Astrocyte (in vitro differentiated cells and primary cell): ENCODE data around the gene CYBA. TPM values are rescaled to one million over a fixed set of nuclear protein-coding genes. Genes with fewer than 3 reads are reported as not detected.

Experiments
- DNase-seq: peaks from one replicate; pipeline ENCODE4 v3.0.0-alpha.2; 2010; ENCODE audit warnings: low read depth
- FAIRE-seq: peaks from 2 replicates; lab custom pipeline; 2011; peaks lifted over from hg19 to GRCh38; lab: Jason Lieb, UNC
- H2AFZ ChIP-seq: 2 replicates; pipeline ENCODE4 v1.6.0; 2012; ENCODE audit warnings: low read depth, low read length, inconsistent platforms
- H3K27ac ChIP-seq: 2 replicates; pipeline ENCODE4 v1.5.1; 2011; ENCODE audit warnings: low read depth, low read length, inconsistent platforms
- H3K27me3 ChIP-seq: 2 replicates; pipeline ENCODE4 v1.6.0; 2011; ENCODE audit warnings: low read length, inconsistent platforms; ENCODE audit not compliant: insufficient read depth
- H3K36me3 ChIP-seq: 2 replicates; pipeline ENCODE4 v1.5.1; 2011; ENCODE audit warnings: low read length, inconsistent platforms; ENCODE audit not compliant: insufficient read depth
- H3K4me1 ChIP-seq: 2 replicates; pipeline ENCODE4 v1.5.1; 2011; ENCODE audit warnings: low read length, inconsistent platforms; ENCODE audit not compliant: insufficient read depth
- H3K4me2 ChIP-seq: 2 replicates; pipeline ENCODE4 v1.6.0; 2012; ENCODE audit warnings: low read length, inconsistent platforms
- H3K4me3 ChIP-seq: 2 replicates; pipeline ENCODE4 v1.5.1; 2011; ENCODE audit warnings: low read depth, mild to moderate bottlenecking, low read length, inconsistent platforms; ENCODE audit not compliant: insufficient read depth
- H3K79me2 ChIP-seq: 2 replicates; pipeline ENCODE4 v1.6.0; 2012; ENCODE audit warnings: mild to moderate bottlenecking, low read length, inconsistent platforms; ENCODE audit not compliant: insufficient read depth
- H3K9ac ChIP-seq: 2 replicates; pipeline ENCODE4 v1.6.0; 2012; ENCODE audit warnings: mild to moderate bottlenecking, low read length, inconsistent platforms
- H3K9me3 ChIP-seq: 2 replicates; pipeline ENCODE4 v1.5.1; 2012; ENCODE audit warnings: low read depth, mild to moderate bottlenecking, low read length, inconsistent platforms; ENCODE audit not compliant: insufficient read depth
- H4K20me1 ChIP-seq: 2 replicates; pipeline ENCODE4 v1.6.0; 2012; ENCODE audit warnings: low read length, inconsistent platforms; ENCODE audit not compliant: insufficient read depth
- H3K27ac Mint-ChIP-seq: one replicate; pipeline ENCODE4 v1.8.0; 2021; ENCODE audit warnings: mild to moderate bottlenecking, mixed read lengths; ENCODE audit not compliant: unreplicated experiment
- H3K27me3 Mint-ChIP-seq: one replicate; pipeline ENCODE4 v1.8.0; 2021; ENCODE audit warnings: low read depth, mixed read lengths; ENCODE audit not compliant: unreplicated experiment
- H3K36me3 Mint-ChIP-seq: one replicate; pipeline ENCODE4 v1.8.0; 2021; ENCODE audit warnings: low read depth, mixed read lengths; ENCODE audit not compliant: unreplicated experiment
- H3K4me1 Mint-ChIP-seq: one replicate; pipeline ENCODE4 v1.8.0; 2021; ENCODE audit warnings: low read depth, mixed read lengths; ENCODE audit not compliant: unreplicated experiment
- H3K4me3 Mint-ChIP-seq: one replicate; pipeline ENCODE4 v1.8.0; 2021; ENCODE audit warnings: mild to moderate bottlenecking, moderate library complexity, mixed read lengths; ENCODE audit not compliant: unreplicated experiment
- H3K9me3 Mint-ChIP-seq: one replicate; pipeline ENCODE4 v1.8.0; 2021; ENCODE audit warnings: mild to moderate bottlenecking, mixed read lengths; ENCODE audit not compliant: unreplicated experiment
- EZH2 ChIP-seq: IDR thresholded peaks from 2 replicates; pipeline ENCODE4 v1.6.1; 2012; ENCODE audit warnings: mild to moderate bottlenecking, low read length, inconsistent platforms; ENCODE audit not compliant: insufficient read depth
- total RNA-seq: library from RNA; stranded (reverse); gene quantifications from 2 replicates; pipeline ENCODE4 v1.2.1, GENCODE V29; 2021
- TF ChIP-seq, protein P1 (sequence below): IDR thresholded peaks from 2 replicates; pipeline ENCODE4 v1.5.1; 2011; ENCODE audit warnings: low read depth, mild to moderate bottlenecking, inconsistent platforms, low read length, moderate library complexity; ENCODE audit not compliant: insufficient read depth

CYBA gene
- total RNA-seq, 1 donor from 2014 or later = 236 TPM

DNA sequence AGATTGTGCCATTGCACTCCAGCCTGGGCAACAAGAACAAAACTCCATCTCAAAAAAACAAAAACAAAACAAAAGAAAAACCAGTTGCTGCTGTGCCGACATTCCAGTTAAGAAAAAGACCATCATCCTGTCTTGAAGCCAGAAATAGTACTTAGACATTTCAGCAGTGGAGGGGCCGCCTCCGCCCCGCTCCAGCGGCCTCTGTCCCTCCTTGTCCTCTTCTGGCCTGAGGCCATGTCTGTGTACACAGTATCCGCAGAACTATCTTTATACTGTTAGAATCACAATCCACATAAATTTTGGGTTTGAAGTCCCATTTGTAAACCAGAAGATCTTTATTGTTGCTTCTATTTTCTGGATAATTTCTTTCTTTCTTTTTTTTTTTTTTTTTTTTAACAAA is 55.8 kb downstream of the CYBA start:
- Histone ChIP-seq H3K27me3 (no peaks in the 10 kb centered on the region), H4K20me1 (peaks cover 43% of the 10 kb centered on the region), H3K9me3 (no peaks in the 10 kb centered on the region), H3K4me1 (no peaks in the 10 kb centered on the region), H3K36me3 (peaks cover 23% of the 10 kb centered on the region), H3K4me3 (no peak overlapping the region), H3K27ac (no peak overlapping the region), H3K79me2 (peaks cover 24% of the 10 kb centered on the region), H3K4me2 (no peak overlapping the region), H2AFZ (no peak overlapping the region), H3K9ac (no peak overlapping the region)
- Mint-ChIP-seq H3K27me3 (no peaks in the 10 kb centered on the region), H3K27ac (peak overlapping the region; percentile 15), H3K9me3 (no peaks in the 10 kb centered on the region), H3K4me3 (no peak overlapping the region), H3K4me1 (peaks cover 5% of the 10 kb centered on the region), H3K36me3 (peaks cover 18% of the 10 kb centered on the region)
- TF ChIP-seq, protein P1, sequence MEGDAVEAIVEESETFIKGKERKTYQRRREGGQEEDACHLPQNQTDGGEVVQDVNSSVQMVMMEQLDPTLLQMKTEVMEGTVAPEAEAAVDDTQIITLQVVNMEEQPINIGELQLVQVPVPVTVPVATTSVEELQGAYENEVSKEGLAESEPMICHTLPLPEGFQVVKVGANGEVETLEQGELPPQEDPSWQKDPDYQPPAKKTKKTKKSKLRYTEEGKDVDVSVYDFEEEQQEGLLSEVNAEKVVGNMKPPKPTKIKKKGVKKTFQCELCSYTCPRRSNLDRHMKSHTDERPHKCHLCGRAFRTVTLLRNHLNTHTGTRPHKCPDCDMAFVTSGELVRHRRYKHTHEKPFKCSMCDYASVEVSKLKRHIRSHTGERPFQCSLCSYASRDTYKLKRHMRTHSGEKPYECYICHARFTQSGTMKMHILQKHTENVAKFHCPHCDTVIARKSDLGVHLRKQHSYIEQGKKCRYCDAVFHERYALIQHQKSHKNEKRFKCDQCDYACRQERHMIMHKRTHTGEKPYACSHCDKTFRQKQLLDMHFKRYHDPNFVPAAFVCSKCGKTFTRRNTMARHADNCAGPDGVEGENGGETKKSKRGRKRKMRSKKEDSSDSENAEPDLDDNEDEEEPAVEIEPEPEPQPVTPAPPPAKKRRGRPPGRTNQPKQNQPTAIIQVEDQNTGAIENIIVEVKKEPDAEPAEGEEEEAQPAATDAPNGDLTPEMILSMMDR = no peak
- no peak for TF ChIP-seq EZH2
- FAIRE-seq (no peak), DNase-seq (no peak)

DNA sequence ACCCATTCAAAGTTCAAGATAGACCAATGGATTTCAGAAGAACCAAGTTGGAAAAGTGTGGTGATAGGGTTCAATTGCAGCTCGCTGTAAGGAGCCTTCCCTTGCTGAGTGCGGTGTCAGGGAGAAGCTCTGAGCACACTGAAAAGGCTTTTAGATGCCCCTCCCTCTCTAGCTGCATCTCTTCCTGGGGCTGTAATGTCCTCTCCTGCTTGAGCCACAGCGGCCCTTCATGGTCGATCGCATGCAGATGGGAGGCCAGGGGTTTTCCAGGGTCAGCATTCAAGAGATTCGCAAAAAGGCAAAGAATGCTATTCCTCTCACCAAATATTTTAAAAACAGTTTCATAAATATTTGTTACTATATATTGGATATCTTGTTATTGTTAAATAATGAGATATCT is 56.9 kb downstream of the CYBA start:
- H3K27ac Mint-ChIP-seq = no peak overlapping the region
- H3K36me3 ChIP-seq = peaks cover 16% of the 10 kb centered on the region
- no peaks in the 10 kb centered on the region for H3K4me1 ChIP-seq

DNA sequence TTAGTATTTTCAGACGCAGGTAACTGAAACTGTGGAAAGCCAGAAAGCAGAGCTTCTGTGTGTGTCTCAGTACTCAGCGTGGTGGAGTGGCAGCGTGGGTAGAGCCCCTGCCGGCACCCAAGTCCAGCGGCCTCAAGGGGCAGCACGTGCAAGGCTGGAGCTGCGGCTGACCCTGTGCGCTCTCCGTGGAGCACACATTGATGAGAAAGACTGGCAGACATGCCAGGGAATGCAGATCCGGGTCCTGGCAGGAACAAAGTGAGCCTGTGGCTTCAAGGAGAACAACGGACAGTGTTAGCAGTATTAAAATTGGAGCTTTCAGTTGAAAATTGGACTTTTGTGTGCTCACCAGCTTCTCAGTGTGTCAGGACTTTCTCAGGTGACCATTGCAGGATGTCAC is 57.4 kb downstream of the CYBA start:
- H3K9me3 ChIP-seq = no peaks in the 10 kb centered on the region
- Mint-ChIP-seq H3K36me3 (peaks cover 18% of the 10 kb centered on the region), H3K27ac (no peak overlapping the region), H3K4me1 (peaks cover 5% of the 10 kb centered on the region), H3K27me3 (no peaks in the 10 kb centered on the region), H3K9me3 (no peaks in the 10 kb centered on the region), H3K4me3 (no peak overlapping the region)
- peaks cover 14% of the 10 kb centered on the region for H3K36me3 ChIP-seq
- peaks cover 51% of the 10 kb centered on the region for H4K20me1 ChIP-seq
- FAIRE-seq = no peak
- peaks cover 28% of the 10 kb centered on the region for H3K79me2 ChIP-seq
- no peak overlapping the region for H3K4me2 ChIP-seq
- no peak overlapping the region for H3K4me3 ChIP-seq
- H2AFZ ChIP-seq = no peak overlapping the region
- H3K27me3 ChIP-seq = no peaks in the 10 kb centered on the region
- no peak overlapping the region for H3K27ac ChIP-seq
- no peaks in the 10 kb centered on the region for H3K4me1 ChIP-seq
- H3K9ac ChIP-seq = no peak overlapping the region
- no peak for DNase-seq
- TF ChIP-seq, protein P1 = no peak
- TF ChIP-seq EZH2 = no peak

More for the DNA sequence above, 56.9 kb downstream of the CYBA start:
- Histone ChIP-seq H4K20me1 (peaks cover 48% of the 10 kb centered on the region), H3K4me2 (no peak overlapping the region), H3K27ac (no peak overlapping the region), H3K9ac (no peak overlapping the region), H3K79me2 (peaks cover 28% of the 10 kb centered on the region), H3K4me3 (no peak overlapping the region), H3K27me3 (no peaks in the 10 kb centered on the region), H2AFZ (no peak overlapping the region), H3K9me3 (no peaks in the 10 kb centered on the region)
- Mint-ChIP-seq H3K9me3 (no peaks in the 10 kb centered on the region), H3K4me3 (no peak overlapping the region), H3K36me3 (peaks cover 18% of the 10 kb centered on the region), H3K4me1 (peaks cover 5% of the 10 kb centered on the region), H3K27me3 (no peaks in the 10 kb centered on the region)
- FAIRE-seq (no peak), DNase-seq (no peak)
- TF ChIP-seq, protein P1 = no peak
- no peak for TF ChIP-seq EZH2
